ENCODE measurements around the gene LRBA. TPM values are rescaled to one million over a fixed set of nuclear protein-coding genes. Genes with fewer than 3 reads are reported as not detected.

The LRBA gene
- total and polyA plus RNA-seq, 9 of the 15 experiments (the other 6 are each of a cell fraction or from before 2014, with no cell fraction given): 24.2 to 88.7 (median 59.7) TPM

DNA sequence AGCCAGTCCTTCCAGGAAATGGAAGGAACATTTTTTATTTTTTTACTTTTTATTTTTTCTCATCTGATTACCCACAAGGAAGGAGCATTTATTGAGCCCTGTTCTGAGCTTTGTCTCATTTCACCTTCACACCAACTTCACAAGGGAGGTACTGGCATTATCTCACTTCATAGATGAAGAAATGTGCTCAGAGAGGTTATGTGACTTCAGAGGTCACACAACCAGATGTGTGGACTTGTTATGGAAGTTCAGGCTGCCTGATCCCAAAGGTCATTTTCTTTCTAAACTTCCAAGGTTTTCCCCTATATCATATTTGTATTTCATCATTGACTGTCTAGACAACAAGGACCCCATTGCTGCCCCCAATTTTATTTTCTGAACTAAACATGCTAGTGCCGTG is 776.5 kb downstream of the LRBA start:
- TF ChIP-seq IRF1 (CRISPR knock-in tag; IDR thresholded peaks at IDR 0.05; ENCODE audit: borderline replicate concordance) (no peak), SMC3 (conservative IDR thresholded peaks at IDR 0.05; ENCODE audit: insufficient read depth, low read depth, low read length) (no peak), ZNF133 (CRISPR knock-in tag; IDR thresholded peaks at IDR 0.05) (no peak), FOSL1 (tag; conservative IDR thresholded peaks at IDR 0.05) (no peak), ZFX (CRISPR knock-in tag; IDR thresholded peaks at IDR 0.05) (no peak), SREBF1 (IDR thresholded peaks at IDR 0.05; ENCODE audit: borderline replicate concordance, low read depth, low read length) (no peak), ZNF324 (CRISPR knock-in tag; IDR thresholded peaks at IDR 0.05) (no peak), PURB (CRISPR knock-in tag; IDR thresholded peaks at IDR 0.05; ENCODE audit: low read depth) (no peak), ZKSCAN3 (CRISPR knock-in tag; IDR thresholded peaks at IDR 0.05) (no peak)
- TF ChIP-seq, protein P1, sequence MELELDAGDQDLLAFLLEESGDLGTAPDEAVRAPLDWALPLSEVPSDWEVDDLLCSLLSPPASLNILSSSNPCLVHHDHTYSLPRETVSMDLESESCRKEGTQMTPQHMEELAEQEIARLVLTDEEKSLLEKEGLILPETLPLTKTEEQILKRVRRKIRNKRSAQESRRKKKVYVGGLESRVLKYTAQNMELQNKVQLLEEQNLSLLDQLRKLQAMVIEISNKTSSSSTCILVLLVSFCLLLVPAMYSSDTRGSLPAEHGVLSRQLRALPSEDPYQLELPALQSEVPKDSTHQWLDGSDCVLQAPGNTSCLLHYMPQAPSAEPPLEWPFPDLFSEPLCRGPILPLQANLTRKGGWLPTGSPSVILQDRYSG (tag; conservative IDR thresholded peaks at IDR 0.05; ENCODE audit: low read depth): no peak
- in situ Hi-C loops (cut with MboI): no loop called here
- DNase-seq (ENCODE audit: extremely low read depth in 1 of 4, low spot score in 3 of 4): no peak
- POLR2A ChIA-PET: no interaction called here
- H3K27me3 ChIP-seq (ENCODE audit: control insufficient read depth in 2 of 2, insufficient read depth in 2 of 2, low read length in 2 of 2): peaks cover 5 to 8% of the 10 kb centered on the region in 2 experiments; a peak in 2 of 5 replicates
- H3K4me3 ChIP-seq: no peak overlapping the region
- no peaks in the 10 kb centered on the region for H3K36me3 ChIP-seq (ENCODE audit: control insufficient read depth, insufficient read depth, low read length)
- 25% methylated on average over 1 of the region's 1 CpG for WGBS (ENCODE audit: insufficient coverage, low coverage, missing lambda C conversion rate)
- ATAC-seq: no peak
- H3K4me1 ChIP-seq (replicated peaks in 1 of 2; ENCODE audit: control insufficient read depth in 2 of 2, insufficient read depth in 2 of 2, low read length in 2 of 2): no peaks in the 10 kb centered on the region; a peak in 1 of 5 replicates
- no peak overlapping the region for H2AFZ ChIP-seq (ENCODE audit: low read depth, low read length)
- no peak for FAIRE-seq
- no peaks in the 10 kb centered on the region for H3K79me2 ChIP-seq (ENCODE audit: control insufficient read depth, insufficient read depth, low read length)
- H4K20me1 ChIP-seq (replicated peaks; ENCODE audit: control insufficient read depth, insufficient read depth, low read length): no peaks in the 10 kb centered on the region
- no peaks in the 10 kb centered on the region for H3K9me1 ChIP-seq (ENCODE audit: control insufficient read depth, insufficient read depth, low read length)
- no peak overlapping the region for H3K27ac ChIP-seq (ENCODE audit: extremely low read depth, low read depth, low read length)
- CTCF ChIA-PET (ENCODE audit: low intra/inter-chr PET ratio): no interaction called here
- H3K9ac ChIP-seq (ENCODE audit: insufficient read depth in 1 of 2, low read depth in 2 of 2, low read length in 2 of 2): no peak overlapping the region
- H3K9me3 ChIP-seq (replicated peaks; ENCODE audit: control insufficient read depth, insufficient read depth, low read depth, low read length): no peaks in the 10 kb centered on the region
- H3K4me2 ChIP-seq (ENCODE audit: insufficient read depth, low read length): no peak overlapping the region
- no TSS peak for BruUV-seq (replicated peaks)
- intact Hi-C loops (cut with micrococcal nuclease): no loop called here

Data from K562 (cell line).